HG03354 (cell line): ENCODE data around the gene MAP1B.

Source experiments
- ATAC-seq: cut with Tn5 transposase; IDR thresholded peaks from one replicate; pipeline ENCODE4 v1.9.1; 2021; ENCODE audit warnings: mild to moderate bottlenecking; ENCODE audit not compliant: unreplicated experiment, poor library complexity, severe bottlenecking

Gene MAP1B

DNA sequence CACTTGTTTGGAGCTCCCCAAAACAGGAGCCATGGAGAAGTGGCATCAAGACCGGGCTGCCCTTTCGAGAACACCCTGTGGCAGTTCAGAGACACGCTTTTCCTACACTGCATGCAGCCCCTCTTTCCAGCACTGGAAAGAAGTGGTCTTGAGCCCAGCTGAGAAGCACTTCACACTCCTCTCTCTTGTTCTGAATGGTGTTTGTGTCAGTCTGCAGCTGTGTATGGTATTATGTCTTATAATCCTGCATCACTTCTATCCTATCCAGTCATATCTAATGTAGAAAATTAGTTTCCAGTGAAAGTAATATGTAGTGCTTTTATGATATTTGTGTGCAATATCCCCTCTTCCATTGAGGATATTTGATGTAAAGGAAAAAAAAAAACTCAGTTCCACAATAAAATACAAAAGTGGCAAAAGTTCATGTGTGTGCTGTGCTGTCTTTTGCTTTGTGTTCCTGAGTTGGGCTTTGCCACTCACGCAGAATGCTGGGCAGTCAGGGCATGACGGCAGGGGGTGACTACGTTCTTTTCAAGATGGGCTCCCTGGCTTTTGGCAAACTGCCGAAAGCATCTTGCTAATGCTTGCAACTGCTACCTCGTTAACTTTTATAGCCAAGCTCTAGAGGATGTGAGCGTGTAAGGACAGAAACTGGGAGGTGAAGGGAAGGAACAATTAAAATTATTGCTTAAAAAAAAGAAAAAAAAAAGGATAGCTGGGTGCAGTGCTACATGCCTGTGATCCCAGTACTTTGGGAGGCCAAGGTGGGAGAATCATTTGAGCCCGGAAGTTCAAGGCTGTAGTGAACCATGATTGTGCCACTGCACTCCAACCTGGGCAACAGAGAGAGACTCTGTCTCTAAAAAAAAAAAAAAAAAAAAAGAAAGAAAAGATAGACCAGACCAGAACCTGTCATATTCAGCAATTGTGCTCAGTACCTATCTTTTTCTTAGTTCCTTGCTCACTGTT, 102.2 kb downstream of the MAP1B start:
- ATAC-seq: no peak

DNA sequence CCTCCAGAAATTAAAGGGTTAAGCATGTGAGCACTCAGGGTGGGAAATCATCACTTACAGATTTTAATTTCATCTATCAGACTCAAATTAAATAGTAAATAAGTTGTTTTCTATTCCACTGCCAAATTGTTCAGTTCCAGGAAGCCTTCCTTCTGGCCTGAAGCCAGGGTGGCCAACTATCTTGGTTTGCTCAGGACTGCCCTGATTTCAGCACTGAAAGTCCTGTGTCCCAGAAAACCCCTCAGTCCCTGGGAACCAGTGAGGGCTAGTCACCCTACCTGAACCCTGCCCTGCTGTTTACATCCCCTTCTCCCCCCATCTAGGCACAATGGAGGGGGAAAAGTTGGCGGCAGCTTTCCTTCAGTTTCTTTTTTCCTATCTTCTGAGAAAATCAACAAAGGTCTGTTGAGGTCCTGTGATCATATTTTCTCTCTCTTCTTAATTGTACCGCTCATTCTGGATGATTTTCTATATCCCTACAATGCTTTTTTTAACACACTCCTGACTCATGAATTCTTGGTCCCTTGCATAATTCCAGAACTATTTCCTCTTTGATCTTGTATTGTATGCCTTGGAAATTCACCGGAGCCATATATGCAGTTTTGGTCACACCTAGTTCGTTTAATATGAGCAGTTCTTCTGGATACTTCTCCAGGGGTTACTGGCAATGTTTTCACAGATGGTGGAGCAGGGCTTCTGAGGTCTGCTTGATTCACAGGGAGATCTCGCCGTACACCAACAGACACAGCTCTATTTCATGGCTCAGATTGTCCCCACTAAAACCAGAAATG, 103.8 kb downstream of the MAP1B start:
- no peak for ATAC-seq

DNA sequence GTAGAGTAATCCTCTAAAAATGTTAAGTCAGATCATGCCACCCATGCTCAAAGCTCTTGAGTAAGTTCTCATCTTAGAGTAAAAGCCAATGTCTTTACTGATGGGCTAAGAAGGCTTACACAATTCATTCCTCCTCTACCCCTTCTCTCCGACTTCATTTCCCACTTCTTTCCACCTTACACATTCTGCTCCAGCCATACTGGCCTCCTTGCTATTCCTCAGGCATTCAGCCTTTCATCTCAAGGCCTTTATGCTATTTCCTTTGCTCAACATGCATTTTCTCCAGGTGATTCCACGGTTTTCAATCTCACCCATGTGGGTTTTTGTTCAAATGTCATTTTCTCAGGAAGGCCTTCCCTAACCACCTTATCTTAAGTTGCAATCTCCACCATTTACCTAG, 104.9 kb downstream of the MAP1B start:
- ATAC-seq: no peak

DNA sequence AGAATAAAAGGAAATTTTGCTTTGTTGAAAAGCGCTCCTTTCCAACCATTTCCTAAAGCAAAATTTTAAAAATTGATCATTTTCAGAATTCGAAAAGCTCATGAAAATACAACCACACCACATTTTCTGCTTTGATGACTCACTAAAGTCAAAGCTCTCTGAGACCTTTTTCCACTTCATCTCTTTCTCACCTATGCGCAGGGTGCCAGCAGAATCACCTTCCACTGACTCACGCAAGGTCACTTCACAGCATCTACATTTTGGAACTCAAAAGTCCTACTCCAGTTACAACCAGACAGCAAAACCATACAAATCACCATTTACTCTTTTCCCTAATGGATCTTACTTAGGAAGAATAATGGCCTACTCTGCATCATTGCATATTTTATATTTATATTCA, 106.2 kb downstream of the MAP1B start:
- no peak for ATAC-seq

DNA sequence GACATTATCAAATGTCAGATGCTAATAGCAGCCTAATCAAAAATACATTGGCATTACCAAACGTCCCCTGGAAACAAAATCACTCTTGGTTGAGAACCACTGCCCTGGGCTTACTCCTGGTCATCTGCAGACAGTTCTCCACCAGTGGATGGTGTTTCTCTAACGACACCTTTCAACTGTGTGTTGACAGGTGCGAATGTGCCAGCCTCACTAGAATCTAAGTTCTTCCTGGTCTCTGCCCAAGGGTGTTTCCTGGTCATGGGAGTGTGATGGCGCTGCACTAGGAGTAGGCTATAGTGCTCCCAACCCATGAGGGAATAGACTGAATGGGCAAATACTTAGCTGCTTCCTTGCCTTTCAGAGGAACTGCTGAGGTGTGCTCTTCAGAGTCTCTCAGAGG, 106.9 kb downstream of the MAP1B start:
- ATAC-seq: no peak

DNA sequence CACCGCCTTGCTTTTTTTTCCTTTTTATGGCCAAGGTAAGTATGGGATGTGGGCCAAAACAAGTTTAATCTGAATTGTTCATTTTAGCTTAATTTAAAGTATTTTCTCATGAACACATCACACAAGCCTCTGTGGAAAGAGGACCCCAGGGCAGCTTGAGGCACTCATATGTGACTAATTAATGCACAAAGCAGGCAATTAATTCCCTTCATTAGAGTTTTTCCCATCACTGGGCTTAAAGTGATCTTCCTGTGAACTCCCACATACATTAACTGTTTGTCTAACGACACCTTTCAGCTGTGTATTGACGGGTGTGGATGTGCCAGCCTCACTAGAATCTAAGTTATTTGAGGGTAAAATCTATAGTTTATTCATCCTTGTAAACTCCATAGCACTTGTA, 109.5 kb downstream of the MAP1B start:
- ATAC-seq: no peak

DNA sequence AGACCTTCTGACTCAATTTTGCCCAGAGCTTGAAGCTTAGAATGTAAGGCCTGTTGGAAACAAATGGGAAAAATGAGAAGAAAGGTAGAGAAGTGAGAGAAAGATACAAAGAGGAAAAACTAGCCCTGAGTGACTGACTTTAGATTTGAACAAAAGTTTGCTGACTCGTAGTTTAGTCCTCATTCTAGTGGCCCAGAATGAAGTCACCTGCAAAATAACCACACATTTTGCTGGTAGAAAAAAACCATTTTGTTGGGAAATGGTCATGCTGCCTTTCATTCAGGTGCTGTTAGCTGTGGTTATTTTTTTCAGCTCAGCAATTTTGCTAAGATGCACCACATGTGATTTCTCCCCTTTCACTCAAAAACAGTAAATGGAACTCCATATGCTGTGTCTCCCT, 113.8 kb downstream of the MAP1B start:
- ATAC-seq: no peak

DNA sequence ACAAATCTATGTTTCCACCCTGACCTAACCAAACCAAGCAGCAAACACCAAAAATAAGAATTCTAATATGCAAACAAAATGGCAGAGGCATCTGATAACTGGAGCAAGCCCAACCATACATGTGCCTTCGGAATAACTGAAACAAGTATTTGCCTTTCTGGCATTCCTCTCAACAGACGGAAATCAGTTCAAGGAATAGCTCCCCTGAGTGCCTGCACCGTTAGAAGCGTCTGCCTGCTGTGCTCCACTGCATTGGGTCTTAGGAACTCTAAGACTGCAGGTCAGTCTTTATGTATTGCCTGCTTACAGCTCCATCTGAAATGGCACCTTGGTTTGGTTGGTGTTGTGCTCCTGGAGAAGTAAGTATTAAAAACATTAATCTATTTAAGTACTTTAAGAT, 114.3 kb downstream of the MAP1B start:
- no peak for ATAC-seq

DNA sequence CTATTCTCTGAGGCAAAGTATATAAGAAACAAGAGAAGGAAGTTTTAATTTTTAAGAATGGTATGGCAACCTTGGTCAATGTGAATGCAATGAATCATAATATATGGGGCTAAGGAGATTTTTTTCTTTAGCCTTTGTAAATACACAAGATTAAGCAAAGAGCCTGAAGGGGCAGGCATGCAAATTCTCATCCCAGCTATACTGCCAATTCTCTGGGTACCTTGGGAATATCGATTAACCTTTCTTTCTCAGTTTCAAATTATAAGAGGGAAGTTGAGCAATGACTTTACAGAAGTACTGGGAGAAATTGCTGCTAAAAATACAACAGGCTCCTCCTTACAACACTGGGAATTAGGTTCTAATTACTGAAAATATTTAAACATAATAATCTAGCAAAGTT, 115.2 kb downstream of the MAP1B start:
- no peak for ATAC-seq

DNA sequence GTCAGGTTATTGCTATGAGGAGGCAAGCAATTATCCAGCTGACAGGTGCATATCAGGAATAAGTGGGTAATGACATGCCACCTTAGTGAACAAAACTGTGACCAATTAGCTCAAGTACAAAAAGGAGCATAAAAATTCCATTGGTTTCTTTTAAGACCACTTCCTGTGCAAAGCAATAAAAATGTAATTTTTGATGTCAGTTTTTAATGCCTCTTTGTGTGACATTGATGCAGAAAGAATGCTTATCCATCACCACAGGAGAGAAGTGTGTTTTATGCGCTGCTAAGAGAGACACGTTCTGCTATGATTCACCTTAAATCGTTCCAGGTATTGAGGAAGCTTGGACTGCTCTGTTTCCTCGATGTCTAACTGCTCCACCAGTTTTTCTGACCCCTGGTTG, 116.1 kb downstream of the MAP1B start:
- no peak for ATAC-seq

DNA sequence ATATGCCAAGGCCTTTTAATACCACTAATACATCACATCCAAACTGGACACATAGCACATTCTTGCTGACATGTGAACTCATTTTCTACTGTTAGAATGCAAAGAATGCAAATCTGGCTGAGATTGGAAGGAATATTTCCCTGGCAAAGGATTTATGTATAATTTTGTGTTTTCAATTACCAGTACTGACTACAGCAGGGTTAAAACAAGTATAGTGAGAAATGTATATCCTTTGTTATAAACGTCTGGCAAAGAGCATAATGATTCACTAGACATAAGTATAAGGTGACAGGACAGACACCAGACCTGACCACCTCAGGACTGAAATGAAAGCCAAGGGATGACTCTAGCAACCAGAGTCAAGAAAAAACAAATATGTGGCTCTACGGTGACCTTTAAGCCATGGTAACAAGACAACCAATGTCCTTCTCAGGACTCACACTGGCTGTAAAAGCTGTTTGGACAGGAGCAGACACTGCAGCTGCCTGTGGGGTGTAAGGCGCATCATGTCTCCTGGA, 117.7 kb downstream of the MAP1B start:
- ATAC-seq: no peak

DNA sequence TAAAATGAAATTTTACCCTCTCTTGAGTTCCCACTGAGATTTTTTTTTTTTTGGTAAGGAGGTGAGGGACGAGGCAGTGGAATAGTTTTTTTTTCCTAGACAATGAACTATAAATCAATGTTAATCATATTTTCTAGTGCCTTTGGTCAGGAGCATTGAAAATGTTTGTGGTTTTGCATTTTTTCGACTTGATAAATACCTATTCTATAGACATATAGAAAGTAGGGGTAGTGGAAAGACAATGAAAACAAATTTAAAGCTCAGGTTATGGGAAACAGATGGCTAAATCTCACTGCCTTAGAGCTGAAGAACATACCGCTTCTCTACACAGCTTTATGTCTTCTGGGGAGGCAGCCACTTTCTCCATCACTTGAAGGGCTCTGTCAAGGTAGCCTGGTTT, 118.5 kb downstream of the MAP1B start:
- no peak for ATAC-seq

DNA sequence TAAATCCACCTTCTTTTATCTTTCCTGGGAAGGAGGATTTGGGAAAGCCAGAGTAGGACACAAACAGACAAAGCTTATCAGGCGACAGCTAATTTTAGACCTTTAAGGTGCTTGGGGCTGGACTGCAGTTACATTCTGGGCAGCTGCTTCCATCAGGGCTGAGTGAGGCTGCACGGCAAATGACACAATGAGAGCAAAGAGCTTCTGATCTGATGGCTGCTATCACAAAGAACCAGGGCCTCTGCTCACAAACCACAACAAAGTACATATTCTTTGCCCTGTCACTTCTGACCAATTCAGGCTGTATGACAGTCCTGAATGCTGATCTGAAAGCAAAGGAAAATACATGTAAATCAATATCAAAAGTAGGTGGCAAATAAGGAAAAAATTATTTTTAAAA, 119.7 kb downstream of the MAP1B start:
- ATAC-seq: no peak

DNA sequence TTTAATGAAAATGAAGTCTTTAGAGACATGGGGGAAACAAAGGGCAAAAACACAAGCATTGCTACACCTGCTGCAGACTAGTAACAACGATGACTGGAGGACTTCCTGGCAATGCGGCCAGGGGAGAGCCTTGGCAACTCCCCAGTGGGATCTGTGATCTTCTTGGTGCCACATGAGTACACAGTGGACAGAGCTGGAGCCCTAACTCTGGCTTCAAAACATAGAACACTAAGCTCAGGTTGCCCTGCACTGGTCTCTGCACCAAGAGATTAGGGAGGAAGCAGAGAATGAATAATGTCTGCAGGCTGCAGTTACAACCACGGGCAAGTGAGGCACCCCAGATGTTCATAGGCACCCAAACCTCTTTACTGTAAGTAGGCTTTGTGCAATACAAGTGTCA, 121.7 kb downstream of the MAP1B start:
- no peak for ATAC-seq

DNA sequence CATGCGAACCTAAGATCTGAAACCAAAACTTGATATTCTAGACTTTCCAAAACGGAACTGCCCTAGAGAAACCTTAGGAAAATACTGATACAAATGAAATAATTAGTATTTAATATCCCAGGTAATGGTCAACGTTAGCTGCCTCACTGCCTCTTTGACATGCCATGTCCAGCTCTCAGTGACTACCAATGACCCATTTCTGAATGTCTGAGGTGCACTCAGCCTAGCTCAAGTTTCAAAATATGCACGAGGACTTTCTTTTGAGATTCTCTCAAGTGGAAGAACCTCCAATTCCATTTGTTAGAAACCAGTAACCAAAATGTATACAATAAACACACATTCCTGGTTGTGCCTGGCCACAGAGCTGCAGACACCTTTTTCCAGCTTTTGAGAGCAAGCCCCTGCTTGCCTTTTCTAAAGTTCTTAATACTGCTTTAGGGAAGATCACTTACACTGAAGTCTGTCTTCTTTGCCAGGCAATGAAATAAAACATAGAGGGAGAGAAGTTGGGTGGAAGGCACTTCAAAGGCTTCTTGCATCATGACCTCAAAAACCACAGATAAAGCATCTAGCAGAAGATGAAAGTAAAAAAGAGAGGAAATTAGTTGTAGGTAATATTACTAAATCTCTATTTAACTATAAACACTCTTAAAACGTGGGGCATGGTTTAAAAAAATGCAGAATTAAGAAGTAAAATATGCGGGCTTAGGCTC, 124.9 kb downstream of the MAP1B start:
- peak; percentile 48 for ATAC-seq

DNA sequence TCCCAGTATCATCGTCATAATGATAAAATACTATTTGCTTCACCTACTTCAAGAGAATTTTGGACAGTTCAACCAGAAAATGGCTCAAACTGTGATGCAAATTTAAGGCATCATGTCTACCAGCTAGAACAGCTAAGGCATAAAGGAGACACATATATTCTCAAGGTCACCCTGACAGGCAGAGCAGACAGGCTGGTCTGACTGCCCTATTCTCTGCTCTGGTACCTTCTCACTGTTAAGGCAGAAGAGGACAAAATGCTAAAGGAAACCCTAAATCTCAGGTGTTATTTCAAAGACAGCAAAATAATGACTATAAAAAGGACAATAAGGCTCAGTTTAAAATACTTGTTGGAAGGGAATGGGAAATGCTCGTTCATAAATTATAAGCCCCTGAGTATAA, 125.6 kb downstream of the MAP1B start:
- ATAC-seq: no peak

DNA sequence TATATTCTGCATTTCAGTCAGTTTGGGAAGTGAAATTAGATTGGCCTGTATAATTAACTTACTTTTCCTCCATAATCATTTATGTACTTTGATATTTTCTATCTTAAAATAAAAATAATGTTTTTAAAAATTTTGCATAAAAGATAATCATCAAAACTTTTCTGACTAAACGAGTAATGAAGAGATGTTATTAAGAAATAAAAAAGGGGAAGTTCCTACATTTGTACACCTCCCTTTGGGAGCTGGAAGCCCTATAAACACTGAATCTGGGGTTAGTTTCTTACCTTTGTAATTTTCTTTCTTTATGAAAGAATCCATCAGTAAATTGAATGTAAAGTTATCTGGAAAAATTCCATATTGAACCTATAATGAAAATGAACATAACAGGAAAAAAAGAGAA, 126.6 kb downstream of the MAP1B start:
- ATAC-seq: no peak

DNA sequence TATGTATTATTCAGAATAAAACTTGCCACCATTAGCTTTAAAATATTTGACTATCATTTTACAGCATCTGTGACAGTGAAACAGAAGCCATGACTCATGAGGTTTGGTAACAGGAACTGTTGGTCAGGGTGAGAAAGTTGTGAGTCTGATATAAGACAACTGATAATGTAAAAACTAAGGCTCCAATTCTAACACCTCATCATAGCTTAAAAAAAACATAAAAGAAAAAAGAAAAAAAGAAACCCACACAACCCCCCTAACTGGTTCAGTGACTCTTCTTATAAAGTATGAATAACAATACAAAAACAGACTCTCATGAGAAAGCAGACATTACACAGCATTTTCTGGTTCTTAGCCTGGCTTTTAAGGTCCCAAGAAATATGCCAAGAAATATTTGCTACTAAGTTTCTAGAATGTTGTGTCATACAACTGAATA, 127.0 kb downstream of the MAP1B start:
- peak; percentile 86 for ATAC-seq

DNA sequence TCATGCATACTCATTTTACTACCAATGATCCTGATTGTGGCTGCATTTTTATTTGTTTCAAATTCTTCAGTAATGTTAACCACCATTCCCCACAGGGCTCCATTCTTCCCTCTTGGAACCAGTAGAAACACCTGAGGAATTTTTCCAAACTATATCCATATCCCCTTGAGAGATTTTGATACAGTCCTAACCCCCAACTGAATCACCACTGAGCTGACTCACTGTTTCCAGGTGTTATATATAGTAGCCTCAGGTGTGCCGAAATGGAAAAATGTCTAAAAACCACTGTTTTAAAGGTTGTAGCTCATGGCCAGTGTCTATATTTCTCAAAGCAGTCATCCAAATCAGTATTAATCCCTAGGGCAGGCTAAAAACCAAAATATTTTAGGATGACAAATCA, 127.6 kb downstream of the MAP1B start:
- ATAC-seq: no peak

DNA sequence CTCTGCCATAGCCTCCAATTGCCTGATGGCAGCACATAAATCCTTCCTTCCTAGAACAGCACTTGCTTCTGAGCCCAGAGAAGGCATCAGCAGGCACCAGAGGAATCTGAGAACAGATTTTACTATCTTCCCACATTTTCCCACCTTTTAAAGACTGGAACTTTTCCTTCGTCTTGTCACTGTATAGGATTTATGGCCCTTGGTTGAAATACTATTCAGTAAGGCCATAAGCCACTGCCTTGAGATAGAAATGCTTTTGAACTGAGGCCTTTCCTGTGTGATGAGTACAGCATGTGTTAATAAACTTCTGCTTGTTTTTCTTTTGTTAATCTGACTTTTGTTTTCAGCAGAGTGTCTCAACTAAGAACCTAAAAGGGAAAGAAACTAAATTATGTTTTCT, 128.4 kb downstream of the MAP1B start:
- ATAC-seq: no peak
